GM21723 (cell line): Measurements from ENCODE around the gene NXF1.

Experiments
- ATAC-seq: cut with Tn5 transposase; IDR thresholded peaks from one replicate; pipeline ENCODE4 v1.9.1; 2021; ENCODE audit warnings: mild to moderate bottlenecking, moderate library complexity; ENCODE audit not compliant: unreplicated experiment

Gene NXF1

GRCh38 chr11:62747475-62748160 lies 57.6 kb downstream of the NXF1 start:
- no peak for ATAC-seq
